SU-DHL-6 (cell line): ENCODE results near the gene PRSS56.

Experiments used
- H2AFZ ChIP-seq: fragments of 200-600 bp; sonication (generic); 2 replicates; pipeline ENCODE4 v1.6.1; 2014; ENCODE audit warnings: low read depth, mild to moderate bottlenecking, moderate library complexity, mixed read lengths, antibody characterized with exemption, low read length; ENCODE audit not compliant: severe bottlenecking
- H3F3A ChIP-seq: fragments of 200-600 bp; shearing (Covaris generic); 2 replicates; pipeline ENCODE4 v1.6.0; 2016; ENCODE audit warnings: antibody characterized with exemption, mild to moderate bottlenecking; ENCODE audit not compliant: insufficient read depth
- H3K27ac ChIP-seq: fragments of 200-600 bp; sonication (generic); 2 replicates; pipeline ENCODE4 v1.5.1; 2016; ENCODE audit warnings: low read depth, mild to moderate bottlenecking, low read length, moderate library complexity, mixed read lengths
- H3K27me3 ChIP-seq: fragments of 200-600 bp; sonication (generic), shearing (Covaris generic); 2 replicates; pipeline ENCODE4 v1.6.0; 2014; ENCODE audit warnings: mild to moderate bottlenecking, low read length
- H3K36me3 ChIP-seq: fragments of 200-600 bp; sonication (generic); 2 replicates; pipeline ENCODE4 v1.6.1; 2014; ENCODE audit warnings: mild to moderate bottlenecking, low read length, mixed read lengths
- H3K4me2 ChIP-seq: fragments of 300-600, 200-600 bp; shearing (Covaris generic), sonication (generic); 2 replicates; pipeline ENCODE4 v1.6.0; 2014; ENCODE audit warnings: low read length, low read depth, mild to moderate bottlenecking; ENCODE audit not compliant: poor library complexity, severe bottlenecking
- H3K4me3 ChIP-seq: fragments of 200-600 bp; sonication (generic); 2 replicates; pipeline ENCODE4 v1.5.1; 2014; ENCODE audit warnings: antibody characterized with exemption, low read length, mild to moderate bottlenecking, mixed read lengths; ENCODE audit not compliant: insufficient read depth, poor library complexity, severe bottlenecking
- H3K79me2 ChIP-seq: fragments of 200-600 bp; sonication (generic); 2 replicates; pipeline ENCODE4 v1.6.1; 2014; ENCODE audit warnings: mild to moderate bottlenecking, low read length, moderate library complexity; ENCODE audit not compliant: insufficient read depth
- H3K9ac ChIP-seq: fragments of 200-600 bp; sonication (generic); 2 replicates; pipeline ENCODE4 v1.7.0; 2014; ENCODE audit warnings: mild to moderate bottlenecking, low read length
- H3K9me2 ChIP-seq: fragments of 200-600 bp; sonication (generic); replicated peaks from 2 replicates; pipeline ENCODE4 v1.6.1; 2014; ENCODE audit warnings: low read length; ENCODE audit not compliant: insufficient read depth
- H3K9me3 ChIP-seq: fragments of 200-600 bp; sonication (generic); 2 replicates; pipeline ENCODE4 v1.6.1; 2014; ENCODE audit warnings: low read length, mixed read lengths; ENCODE audit not compliant: insufficient read depth
- H4K20me1 ChIP-seq: fragments of 200-600 bp; sonication (generic); 2 replicates; pipeline ENCODE4 v1.6.1; 2014; ENCODE audit warnings: low read depth, mild to moderate bottlenecking, antibody characterized with exemption, low read length, moderate library complexity, mixed read lengths
- EZH2phosphoT487 ChIP-seq: fragments of 200-600 bp; sonication (generic), shearing (Covaris generic); conservative IDR thresholded peaks from 2 replicates; pipeline ENCODE4 v1.6.1; 2018; ENCODE audit warnings: mild to moderate bottlenecking, antibody characterized with exemption, low read length, moderate library complexity, mixed read lengths
- TF ChIP-seq, protein P1 (sequence below): fragments of 200-600 bp; sonication (generic); IDR thresholded peaks from one replicate; pipeline ENCODE4 v1.5.1; 2017; ENCODE audit warnings: antibody characterized with exemption, mild to moderate bottlenecking, low read length, moderate library complexity; ENCODE audit not compliant: insufficient read depth, poor library complexity, severe bottlenecking

The PRSS56 gene

DNA sequence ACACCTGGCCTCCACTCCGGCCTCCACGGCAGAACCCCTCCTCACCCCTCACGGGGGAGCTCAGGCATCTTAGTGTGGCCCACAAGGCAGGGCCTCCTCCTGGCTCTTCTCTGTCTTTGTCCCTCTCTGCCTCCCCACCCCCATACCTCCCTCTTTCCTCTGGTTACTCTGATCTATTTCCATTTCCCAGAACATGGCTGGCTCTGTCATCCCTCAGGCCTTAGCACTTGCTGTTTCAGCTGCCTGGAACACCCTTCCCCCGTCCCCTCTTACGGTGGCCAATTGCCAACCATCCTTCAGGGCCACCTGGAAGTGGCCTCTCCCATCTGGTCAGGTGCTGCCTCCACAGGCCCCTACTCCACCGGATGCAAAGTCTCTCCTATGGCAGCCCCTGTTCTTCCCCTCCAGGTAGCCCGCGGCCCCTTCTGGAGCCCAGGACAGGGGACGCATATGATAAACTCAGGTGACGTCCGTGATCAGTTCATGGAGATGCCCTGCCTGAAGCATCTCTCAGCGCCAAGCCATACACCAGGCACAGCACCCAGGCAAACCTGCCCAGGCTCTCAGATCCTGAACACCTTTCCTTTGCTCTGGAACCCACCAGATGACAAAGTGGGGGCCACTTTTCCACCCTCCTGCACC lies 28.9 kb upstream of the PRSS56 start:
- H3K9ac ChIP-seq = no peak overlapping the region
- H3K9me2 ChIP-seq = no peaks in the 10 kb centered on the region
- H3K27ac ChIP-seq = no peak overlapping the region
- no peaks in the 10 kb centered on the region for H3K27me3 ChIP-seq
- no peak overlapping the region for H3K4me3 ChIP-seq
- H3K9me3 ChIP-seq = no peaks in the 10 kb centered on the region
- H3F3A ChIP-seq = no peaks in the 10 kb centered on the region
- no peak for TF ChIP-seq EZH2phosphoT487
- TF ChIP-seq, protein P1, sequence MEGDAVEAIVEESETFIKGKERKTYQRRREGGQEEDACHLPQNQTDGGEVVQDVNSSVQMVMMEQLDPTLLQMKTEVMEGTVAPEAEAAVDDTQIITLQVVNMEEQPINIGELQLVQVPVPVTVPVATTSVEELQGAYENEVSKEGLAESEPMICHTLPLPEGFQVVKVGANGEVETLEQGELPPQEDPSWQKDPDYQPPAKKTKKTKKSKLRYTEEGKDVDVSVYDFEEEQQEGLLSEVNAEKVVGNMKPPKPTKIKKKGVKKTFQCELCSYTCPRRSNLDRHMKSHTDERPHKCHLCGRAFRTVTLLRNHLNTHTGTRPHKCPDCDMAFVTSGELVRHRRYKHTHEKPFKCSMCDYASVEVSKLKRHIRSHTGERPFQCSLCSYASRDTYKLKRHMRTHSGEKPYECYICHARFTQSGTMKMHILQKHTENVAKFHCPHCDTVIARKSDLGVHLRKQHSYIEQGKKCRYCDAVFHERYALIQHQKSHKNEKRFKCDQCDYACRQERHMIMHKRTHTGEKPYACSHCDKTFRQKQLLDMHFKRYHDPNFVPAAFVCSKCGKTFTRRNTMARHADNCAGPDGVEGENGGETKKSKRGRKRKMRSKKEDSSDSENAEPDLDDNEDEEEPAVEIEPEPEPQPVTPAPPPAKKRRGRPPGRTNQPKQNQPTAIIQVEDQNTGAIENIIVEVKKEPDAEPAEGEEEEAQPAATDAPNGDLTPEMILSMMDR = no peak
- no peaks in the 10 kb centered on the region for H4K20me1 ChIP-seq
- H2AFZ ChIP-seq = no peak overlapping the region
- no peaks in the 10 kb centered on the region for H3K36me3 ChIP-seq
- H3K79me2 ChIP-seq = no peaks in the 10 kb centered on the region
- H3K4me2 ChIP-seq = no peak overlapping the region

DNA sequence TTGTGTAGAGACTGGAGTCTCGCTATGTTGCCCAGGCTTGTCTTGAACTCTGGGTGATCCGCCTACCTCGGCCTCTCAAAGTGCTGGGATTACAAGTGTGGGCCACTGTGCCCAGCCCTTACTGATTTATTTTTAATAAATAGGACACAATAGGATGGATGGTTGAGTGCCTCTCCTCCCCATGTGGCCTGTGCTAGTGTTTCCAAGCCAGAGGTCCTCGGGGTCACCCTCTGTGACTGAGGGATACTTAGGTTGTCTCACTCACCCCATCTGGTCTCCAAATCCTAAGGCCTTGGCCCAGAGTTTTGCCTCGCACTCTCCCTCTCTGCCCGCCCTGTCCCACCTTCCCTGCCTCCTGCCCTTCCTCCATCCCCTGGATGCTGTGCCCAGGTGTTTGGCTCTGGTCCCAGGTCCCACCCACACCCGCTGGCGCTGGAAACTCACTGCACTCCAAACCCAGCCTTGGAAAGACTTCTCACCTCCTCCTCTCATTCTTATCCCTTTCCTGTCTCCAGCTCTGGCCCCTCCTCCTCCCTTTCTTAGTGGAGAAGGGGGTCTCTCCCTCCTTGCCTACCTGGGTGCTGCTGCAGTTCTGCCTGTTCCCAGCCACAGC lies 27.8 kb upstream of the PRSS56 start:
- H3K36me3 ChIP-seq = no peaks in the 10 kb centered on the region
- no peak overlapping the region for H2AFZ ChIP-seq
- no peaks in the 10 kb centered on the region for H3K79me2 ChIP-seq
- H3K4me2 ChIP-seq = no peak overlapping the region
- H3K27ac ChIP-seq = no peak overlapping the region
- no peak overlapping the region for H3K4me3 ChIP-seq
- H3K9ac ChIP-seq = no peak overlapping the region
- H4K20me1 ChIP-seq = no peaks in the 10 kb centered on the region
- no peaks in the 10 kb centered on the region for H3F3A ChIP-seq
- H3K9me2 ChIP-seq = no peaks in the 10 kb centered on the region
- TF ChIP-seq, protein P1 = no peak
- TF ChIP-seq EZH2phosphoT487 = no peak
- H3K9me3 ChIP-seq = no peaks in the 10 kb centered on the region
- H3K27me3 ChIP-seq = no peaks in the 10 kb centered on the region

DNA sequence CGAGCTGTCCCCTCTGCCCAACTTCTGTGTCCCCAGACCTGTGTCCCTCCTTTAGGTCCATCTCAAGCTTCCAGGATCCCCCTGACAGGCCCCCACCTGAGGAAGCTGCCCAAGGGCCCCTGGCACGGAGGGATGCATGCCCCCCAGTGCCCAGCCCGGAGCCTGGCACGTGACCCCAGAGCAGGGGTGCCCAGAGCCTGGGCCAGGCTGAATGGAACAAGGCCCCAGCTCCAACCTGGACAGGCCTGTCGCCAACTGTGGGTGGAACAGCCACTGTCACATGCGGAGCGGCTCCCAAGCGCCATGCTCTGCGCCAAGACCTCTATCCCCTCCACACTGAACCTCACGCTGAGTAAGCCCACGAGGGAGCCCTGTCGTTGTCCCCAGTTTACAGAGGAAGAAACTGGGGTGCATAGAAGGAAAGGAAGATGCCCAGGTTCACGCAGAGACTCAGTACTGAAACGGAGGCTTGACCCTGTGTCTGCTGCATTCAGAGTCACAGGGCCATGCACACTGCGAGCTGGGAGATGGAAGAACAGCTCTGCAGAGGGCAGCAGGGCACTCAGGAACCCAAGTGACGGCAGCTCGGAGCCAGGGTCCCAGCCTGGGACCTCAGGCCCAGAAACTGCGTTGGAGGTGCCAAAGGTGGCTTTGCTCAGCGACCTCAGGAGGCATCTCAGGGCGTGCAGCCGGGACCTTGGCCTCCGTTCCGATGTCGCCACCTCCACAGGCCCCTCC lies 27.1 kb upstream of the PRSS56 start:
- no peak overlapping the region for H2AFZ ChIP-seq
- no peaks in the 10 kb centered on the region for H3K9me3 ChIP-seq
- H3F3A ChIP-seq = no peaks in the 10 kb centered on the region
- no peak overlapping the region for H3K4me3 ChIP-seq
- no peak overlapping the region for H3K4me2 ChIP-seq
- H3K27ac ChIP-seq = no peak overlapping the region
- H4K20me1 ChIP-seq = no peaks in the 10 kb centered on the region
- TF ChIP-seq EZH2phosphoT487 = no peak
- H3K27me3 ChIP-seq = no peaks in the 10 kb centered on the region
- H3K79me2 ChIP-seq = no peaks in the 10 kb centered on the region
- no peaks in the 10 kb centered on the region for H3K9me2 ChIP-seq
- H3K36me3 ChIP-seq = no peaks in the 10 kb centered on the region
- H3K9ac ChIP-seq = no peak overlapping the region
